Stimulated activated CD8-positive, alpha-beta memory T cell treated with anti-CD3 and anti-CD28 coated beads, Interleukin-7, amount 100 ng/mL, for 24 hours (primary cell): Measurements from ENCODE around the gene ADGRL1.
"Not testable (repeated sequence)": the region's sequence is repeated elsewhere in the genome, so short reads cannot be mapped to it uniquely, and the experiment has no call there.

ENCODE experiments used
- DNase-seq: peaks from one replicate; pipeline ENCODE4 v3.0.0-alpha.2; 2020; ENCODE audit warnings: low read depth

The ADGRL1 gene

DNA sequence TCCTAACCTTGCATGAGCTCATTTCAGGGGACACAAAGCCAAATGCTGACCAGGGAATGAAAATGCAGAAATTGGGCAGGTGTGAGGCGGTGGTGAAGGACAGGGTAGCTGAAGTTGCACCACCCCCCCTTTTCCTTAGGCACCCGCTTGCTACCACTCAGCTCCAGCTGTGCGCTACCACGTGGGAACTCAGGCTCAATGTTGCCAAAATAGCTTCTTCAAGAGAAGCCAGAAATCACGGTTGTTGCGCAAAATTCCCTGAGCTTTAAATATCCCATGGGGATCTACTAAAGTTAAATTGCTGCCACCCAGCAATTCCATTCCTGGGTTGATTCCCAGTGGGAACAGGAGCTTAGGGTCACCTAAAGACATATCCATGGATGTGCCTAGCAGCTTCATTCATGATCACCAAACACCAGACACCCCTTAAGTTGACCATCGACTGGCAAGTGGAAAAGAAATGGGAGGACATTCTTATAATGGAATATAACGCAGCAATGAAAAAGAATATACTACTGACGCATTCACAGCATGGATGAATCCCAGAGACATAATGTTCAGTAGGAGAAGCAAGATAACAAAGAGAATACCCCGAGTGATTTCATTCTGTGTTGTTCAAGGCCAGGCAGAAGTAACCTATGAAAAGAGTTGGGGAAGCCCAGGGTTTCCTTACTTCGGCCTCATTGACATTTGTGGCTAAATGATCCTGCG is 12.8 kb upstream of the ADGRL1 start:
- DNase-seq, result no peak

DNA sequence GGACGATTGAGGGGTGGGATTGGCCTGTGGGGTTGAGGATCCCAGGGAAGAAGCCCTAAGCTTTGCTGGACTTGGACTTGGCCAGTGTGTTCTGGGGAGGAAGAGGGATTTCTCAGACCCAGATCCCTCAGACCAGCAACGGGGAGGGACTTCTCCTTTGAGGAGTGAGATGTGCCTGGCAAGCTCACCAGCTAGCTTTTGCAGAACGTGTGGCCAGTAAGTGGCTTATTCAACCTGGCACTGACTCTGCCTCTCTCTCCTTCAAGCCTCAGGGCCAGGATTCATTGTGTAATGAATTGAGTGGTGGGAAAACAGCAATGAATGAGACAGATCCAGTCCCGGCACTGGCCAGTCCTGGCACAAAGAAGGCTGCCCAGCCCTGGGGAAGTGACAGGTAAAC is 11.9 kb upstream of the ADGRL1 start:
- DNase-seq, result not testable (repeated sequence)

DNA sequence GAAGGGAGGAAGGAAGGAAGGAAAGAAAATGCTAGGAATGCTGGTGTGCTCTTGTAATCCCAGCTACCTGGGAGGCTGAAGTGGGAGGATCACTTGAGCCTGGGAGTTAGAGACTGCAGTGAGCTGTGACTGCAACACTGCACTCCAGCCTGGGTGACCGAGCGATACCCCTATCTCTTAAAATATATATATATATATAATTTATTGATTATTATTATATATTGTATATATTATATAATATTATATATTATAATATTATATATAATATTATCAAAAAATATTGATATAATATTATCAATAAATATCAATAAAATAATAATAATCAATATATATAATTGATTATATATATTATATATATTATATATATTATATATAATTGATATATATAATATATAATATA is 8.6 kb upstream of the ADGRL1 start:
- no peak for DNase-seq

DNA sequence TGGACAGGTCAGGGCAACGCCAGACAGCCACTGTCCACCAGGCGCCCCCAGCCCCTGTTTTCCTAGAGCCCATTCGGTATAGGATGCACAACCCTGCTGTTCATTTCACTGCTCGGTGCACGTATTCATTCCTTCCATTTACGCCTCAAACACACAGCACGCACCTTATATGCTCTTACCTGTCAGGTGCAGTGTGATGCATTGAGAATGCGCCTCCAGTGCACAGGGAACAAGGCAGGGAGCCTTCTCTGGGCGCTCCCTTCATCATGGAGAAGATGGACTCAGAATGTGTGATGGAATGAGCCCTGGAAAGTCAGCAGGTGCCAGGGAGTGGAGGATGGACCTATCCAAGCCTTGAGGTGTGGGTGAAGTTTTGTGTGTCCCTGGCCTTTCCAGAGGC is 4.2 kb upstream of the ADGRL1 start:
- not testable (repeated sequence) for DNase-seq

DNA sequence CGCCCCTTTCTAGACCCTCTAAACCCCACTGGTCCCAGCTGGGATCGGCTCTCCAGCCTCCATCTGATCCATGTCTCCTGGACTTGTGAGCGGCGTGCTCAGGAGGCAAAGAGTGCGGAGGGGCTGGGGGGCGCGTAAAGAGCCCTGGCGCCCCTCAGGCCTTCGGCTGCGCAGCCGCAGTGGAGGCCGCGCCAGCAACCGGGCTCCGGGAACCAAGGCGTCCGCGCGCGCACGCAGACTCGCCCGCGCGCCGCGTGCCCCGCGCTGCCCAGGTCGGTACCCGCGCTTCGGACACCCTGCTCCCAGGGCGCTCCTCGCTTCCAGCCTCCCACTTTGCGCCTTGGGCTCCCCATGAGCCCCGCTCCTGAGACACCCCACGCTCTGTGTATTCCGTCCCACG is 3.4 kb upstream of the ADGRL1 start:
- not testable (repeated sequence) for DNase-seq

DNA sequence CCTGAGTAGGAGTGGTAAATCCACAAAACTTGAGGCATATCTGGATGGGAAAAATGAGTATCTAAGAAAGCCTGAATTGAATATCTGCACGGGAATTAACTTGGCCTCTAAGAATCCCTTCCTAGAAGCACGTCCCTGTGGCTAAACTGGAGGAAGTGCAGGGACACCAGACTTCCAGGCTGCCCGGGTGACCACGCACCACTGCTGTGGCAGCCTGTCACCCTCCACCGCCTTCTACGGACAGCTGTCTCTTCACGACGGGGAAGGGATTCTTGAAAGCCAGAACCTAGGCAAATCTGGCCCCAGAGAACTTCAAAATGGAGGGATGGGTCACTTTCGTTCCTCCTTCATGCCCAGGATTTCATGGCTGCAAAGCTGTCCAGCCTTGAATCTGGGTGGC is 2.5 kb upstream of the ADGRL1 start:
- not testable (repeated sequence) for DNase-seq

DNA sequence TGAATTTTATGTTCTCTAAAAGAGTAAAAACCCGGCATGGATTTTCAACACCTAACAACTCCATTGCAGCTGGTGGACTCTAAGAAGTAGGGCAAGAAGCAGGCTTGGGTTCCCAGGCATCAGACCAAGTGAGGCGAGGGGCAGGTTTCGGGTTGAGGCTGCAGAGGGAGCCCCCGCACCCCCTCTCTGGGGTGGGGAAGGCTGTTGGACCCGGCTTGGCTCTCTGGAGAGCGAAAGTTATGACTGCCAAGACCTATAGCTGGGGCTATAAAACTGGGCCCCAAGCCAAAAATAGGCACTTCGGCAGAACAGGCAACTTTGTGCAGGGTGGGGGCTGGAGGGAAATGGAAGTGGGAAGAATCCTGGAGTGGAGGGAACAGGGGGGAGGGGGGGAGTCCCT is 1.8 kb upstream of the ADGRL1 start:
- DNase-seq, result not testable (repeated sequence)

DNA sequence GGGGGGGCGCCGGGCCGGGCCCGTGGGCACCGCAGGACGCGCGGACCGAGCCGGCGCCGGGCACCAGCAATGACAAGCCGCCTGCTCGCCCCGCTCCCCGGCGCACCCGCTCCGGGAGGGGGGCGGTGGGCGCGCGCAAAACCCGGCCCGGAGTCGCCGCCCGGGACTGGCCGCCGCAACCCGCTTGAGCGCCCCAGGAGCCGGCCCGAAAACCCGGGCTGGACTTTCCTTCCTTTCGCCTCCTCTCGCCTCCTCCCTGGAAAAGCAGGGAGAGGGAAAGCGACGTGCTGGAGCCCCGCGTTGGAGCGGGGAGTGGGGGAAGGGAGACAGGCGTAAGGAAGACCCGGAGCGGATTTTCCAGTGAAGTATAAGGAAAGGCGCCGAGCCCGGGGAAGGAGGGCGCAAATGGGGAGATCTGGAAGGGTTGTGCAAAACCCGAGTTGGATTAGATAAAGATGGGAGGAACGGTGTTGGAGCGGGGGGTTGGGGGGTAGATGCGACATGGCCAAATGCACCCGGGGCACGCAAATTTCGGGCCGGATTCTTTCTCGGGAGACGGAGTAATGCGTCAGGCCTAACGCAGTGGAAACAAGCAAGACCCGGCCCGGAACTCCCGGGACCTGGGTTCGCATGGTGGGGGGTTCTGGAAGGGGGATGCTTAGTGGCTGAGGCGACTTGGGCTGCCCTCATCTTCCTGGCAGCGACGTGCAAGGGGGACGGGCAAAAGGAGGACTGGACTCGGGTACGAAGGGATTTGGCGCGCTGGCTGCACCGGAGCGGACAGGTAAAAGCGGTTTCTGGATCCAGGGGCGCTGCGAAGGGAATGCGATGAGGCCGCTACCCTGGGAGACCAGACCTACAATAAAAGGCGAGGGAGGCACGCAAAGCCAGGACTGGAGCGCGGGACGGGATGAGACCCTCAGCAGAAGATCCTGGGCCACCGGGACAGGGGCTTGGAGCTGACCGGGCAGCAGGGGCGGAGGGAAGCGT is 1.1 kb upstream of the ADGRL1 start:
- DNase-seq, result peak; percentile 64

DNA sequence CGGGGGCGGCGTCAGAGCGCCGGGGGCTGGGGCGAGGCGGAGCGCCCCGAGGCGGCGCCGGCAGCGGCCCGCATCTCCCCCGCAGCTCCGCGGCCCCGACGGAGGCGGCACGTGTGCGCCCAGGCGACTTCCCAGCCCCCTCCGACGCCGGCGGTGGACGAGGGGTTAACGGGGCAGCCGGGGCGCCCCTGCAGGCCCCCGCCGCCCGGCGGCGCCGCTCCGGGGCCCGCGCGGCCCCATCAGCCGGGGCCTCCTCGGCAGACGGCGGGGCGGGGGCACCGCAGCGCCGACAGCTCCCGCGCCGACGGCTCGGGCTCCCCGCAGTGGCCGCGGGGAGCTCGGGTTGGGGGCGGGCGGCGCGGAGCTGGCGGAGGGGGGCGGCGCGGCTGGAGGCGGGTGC is 339 bp upstream of the ADGRL1 start:
- DNase-seq, result not testable (repeated sequence)

DNA sequence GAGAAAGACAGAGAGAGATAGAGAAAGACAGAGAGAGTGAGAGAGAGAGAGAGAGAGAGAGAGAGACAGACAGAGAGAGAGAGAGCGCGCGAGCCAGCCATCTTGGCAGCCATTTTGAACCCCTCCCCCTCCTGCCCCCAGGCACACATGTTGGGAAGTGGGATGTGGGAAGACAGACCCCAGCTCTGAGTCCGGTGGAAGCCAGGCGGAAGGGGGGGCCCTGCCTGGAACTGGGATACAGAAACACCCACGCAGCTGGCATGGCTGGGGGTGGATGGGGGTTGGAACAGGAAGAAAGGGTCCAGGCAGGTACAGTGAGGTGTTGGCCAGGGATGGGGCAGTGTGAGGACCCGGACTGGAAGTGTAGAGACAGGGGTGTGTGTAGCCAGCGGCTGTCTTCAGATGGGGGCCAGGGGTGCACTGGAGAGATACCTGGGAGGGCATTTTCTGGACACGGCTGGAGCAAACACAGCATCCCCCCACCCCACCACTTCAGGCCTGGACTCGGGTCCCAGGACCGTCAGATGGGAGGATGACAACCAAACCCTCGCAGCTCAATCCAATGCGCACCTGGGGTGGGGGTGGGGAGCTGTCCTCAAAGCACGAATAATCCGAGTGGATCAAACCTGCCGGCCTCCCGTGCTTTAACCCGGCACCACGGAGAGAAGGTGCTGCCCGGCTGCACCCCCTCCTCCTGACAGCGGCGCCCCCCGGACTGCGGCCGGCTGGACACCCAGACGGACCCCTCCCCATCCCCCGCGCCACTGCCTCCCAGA is 1.1 kb downstream of the ADGRL1 start:
- DNase-seq, result not testable (repeated sequence)

DNA sequence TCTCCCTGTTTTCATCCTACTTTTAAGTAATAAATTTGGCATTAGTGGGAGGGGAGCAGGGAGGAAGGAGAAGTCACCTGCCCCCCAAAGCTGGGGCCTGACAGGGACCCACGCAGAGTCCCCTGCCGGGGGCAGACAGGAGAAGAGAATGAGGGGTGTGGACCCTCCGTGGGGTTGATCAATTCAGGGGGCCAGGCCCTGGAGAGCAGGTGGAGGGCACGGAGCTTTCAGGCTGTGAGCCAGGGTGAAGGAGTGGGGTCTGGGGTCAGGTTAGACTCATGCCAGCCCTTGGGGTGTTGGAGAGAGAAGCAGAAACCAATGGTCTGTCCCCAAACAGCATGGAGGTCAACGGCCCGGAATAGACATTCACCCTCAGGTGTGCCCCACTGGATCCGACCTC is 1.8 kb downstream of the ADGRL1 start:
- not testable (repeated sequence) for DNase-seq

DNA sequence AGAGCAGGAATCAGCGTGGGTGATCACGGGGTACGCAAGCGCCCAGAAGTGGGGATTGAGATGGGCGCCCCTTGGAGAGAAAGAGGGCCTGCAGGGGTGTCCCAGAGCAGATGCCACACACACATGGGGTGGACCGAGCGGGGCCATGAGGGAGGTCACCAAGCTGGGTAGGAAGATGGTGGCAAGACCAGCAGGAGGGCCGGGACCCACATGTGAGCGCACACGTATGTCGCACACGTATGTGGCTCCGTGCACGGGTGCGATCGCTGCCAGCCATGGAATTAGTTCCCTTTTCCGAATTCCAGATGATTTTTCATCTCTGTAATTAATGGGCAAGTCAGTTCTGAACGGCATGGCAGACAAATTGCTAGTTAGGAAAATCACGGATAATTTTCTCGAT is 2.2 kb downstream of the ADGRL1 start:
- not testable (repeated sequence) for DNase-seq

DNA sequence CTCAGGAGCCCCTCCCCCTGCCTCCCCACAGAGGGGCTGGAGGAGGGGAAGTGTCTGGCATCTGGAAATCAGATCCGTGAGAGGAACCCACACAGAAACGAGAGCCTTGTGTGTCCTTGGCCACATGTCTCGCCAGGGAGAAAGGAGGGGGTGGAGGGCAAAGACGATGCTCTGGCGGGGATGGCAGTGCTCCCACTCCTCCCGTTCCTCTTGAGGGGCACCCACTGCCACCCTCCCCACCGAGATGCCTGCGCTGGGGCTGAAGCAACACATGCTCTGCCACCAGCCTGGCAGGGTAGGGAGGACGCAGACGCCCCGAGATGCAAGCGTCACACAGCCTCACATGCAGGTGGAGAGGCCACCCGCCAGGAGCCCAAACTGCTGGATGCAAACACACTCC is 2.8 kb downstream of the ADGRL1 start:
- no peak for DNase-seq

DNA sequence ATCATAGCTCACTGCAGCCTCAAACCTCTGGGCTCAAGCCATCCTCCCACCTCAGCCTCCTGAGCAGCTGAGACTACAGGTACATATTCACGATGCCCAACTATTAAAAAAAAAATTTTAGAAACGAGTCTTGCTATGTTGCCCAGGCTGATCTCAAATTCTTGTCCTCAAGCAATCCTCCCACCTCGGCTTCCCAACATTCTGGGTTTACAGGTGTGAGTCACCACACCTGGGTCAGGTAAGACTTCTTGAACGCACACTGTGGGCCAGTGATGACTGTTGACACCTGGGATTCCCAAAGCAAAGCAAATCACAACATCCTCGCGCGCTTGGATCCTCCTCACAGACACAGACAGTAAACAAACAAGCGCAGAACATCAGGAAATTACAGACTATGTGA is 4.5 kb downstream of the ADGRL1 start:
- not testable (repeated sequence) for DNase-seq

DNA sequence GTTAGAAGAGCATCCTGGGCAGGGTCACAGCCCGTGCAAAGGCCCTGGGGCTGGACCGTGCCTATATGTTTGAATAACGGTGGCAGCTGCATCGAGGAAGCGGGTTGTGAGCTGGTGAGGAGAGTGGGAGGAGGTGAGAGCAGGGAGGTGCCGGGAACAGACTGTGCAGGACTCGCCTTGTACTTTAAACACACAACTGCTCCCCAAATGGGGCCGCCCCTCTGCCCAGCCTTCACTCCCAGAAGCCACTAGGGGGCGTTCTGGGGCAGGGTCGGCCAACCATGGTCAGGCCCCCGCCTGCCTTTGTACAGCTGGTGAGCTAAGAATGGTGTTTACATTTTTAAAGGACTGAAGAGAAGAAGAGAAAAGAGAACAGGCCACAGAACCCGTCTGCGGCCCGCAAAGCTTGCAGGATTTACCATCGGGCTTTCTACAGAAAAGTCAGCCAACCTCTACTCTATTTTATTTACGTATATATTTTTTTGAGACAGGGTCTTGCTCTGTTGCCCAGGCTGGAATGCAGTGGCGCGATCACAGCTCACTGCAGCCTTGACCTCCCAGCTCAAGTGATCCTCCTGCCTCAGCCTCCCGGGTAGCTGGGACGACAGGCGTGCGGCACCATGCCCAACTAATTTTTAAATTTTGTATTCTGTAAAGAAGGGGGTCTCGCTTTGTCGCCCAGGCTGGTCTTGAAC is 5.7 kb downstream of the ADGRL1 start:
- not testable (repeated sequence) for DNase-seq

DNA sequence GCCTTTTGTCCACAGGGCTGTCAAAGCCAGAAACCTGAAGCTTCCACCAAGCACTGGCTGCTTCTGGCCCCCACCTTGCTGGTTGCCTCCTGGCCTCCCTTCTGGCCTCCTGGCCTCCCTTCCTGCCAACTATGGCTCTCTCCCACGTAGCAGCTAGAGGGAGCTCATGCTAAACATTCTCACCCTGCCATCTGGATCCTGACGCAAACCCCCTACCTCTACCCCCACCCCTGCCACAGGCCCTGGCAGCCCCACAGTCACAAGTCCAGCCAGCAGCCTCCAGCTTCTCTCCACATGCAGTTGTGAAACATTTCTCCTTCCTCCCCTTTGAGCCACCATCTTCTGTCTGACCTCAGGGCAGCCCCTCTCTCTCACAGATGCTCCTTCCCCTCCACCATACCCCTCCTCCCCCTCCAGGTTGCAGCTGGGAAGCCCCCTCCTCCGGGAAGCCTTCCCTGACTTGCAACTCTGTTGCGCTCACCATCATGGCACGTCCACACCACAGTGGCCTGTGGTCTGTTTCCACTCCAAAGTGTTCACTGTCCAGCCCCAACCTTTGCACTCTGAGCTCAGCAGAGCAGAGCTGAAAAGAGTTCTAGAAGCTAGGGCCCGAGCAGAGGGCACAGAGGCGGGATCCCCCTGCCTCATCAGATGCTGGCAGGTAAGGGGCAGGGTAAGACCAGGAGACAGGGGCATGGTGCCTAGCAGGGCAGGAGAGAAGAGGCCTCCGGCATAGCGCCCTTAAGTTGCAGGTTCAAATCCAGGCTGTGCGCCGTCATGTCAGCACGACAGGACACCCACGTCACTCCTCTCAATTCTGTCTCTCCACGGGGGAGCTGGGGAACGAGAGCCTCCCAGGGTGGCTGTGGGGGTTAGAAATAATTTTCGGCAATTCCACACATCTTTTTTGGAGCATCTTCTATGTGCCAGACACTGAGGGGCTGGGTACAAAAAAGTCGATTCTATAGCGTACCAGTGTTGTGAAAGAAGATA is 7.3 kb downstream of the ADGRL1 start:
- no peak for DNase-seq

DNA sequence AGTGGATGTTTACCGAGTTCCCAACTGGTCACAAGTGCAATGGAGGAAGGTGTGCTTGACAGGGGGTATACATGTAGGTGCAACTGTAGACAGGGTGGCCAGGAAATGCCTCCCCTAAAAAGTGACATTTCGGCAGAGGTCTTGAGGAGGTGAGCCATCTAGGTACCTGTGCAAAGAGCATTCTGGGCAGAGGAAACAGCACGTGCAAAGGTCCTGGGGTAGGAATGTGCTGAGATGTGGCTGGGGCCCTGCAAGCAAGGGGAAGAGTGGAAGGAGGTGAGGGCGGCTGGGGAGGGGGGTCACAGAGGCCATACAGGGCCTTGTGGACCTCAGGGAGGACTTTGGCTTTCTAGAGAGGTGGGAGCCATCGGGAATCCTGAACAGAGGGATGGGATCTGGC is 8.1 kb downstream of the ADGRL1 start:
- no peak for DNase-seq

DNA sequence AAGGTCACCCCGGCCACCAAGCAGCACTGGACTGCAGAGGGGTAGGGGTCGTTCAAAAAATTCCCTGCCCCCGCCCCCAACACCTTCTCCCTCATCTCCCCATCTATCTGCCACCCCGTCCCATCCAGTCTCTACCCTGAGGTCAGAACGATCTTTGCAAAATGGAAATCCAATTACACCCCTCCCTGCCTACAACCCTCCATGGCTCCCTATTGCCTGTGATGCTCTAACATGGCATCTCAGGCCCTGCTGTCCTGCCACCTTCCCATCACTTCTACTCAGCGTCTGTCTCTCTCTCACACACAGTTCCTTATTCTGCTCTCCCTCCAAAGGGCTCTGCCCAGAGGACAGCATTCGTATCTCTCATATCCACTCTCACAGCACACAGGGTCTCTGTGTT is 8.7 kb downstream of the ADGRL1 start:
- DNase-seq, result not testable (repeated sequence)

DNA sequence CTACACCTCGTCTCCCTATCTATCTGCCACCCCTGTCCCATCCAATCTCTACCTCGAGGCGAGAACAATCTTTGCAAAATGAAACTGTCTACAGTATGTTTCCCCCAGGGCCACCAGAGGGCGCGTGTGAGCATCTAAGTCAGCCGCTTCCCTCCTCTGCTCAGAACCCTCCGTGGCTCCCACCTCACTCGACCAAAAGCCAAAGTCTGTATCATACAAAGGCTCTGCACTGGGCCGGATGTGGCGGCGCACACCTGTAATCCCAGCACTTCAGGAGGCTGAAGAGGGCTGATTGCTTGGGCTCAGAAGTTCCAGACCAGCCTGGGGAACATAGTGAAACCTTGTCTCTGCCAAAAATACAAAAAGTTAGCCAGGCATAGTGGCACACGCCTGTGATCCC is 9.9 kb downstream of the ADGRL1 start:
- peak; percentile 59 for DNase-seq

DNA sequence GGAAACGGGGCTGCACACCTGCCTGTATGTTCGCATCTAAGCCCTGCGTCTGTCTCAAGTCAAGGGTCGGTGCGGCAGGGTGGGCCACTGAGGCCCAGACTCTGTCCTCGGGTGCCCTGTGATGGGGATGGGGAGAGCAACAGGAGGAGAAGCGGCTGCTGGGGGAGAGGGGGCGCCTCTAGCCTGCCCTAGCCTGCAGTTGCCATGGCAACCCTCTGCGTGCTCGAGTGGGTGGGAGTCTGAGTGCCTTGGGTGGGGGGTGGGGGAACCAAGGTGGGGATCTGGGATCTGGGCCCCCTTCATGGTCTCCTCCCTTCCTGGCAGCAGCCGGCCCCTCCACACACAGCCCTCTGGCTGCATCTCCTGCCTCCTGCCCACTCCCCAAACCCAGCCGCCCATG is 10.8 kb downstream of the ADGRL1 start:
- not testable (repeated sequence) for DNase-seq
